ENCODE data around the gene GASK1A. TPM values are rescaled to one million over a fixed set of nuclear protein-coding genes. Genes with fewer than 3 reads are reported as not detected.

GASK1A gene
- total and polyA plus RNA-seq, 2 of the 8 experiments (the other 6 are each of a cell fraction or from before 2014, with no cell fraction given): 4.7 to 7.9 TPM

DNA sequence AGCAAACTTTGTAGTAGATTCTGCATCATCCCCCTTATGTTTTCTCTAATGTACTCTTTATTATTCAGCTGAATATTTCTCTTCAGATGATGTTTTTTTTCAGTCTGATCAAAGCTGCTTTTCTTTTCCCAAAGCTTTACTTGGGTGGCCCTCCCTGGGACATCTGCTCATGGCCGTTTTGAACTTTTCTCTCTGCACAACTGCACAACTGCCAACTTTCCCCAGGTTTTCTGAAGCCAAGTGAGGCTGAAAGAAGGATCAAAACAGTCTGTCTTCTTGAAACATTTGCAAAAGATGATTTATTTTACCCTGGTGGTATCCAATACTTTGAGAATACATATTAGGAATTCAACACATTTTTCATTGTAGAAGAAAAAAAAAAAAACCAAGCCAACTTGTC is 43.0 kb downstream of the GASK1A start:
- no peaks in the 10 kb centered on the region for H3K27me3 ChIP-seq (replicated peaks in 1 of 4; ENCODE audit: control insufficient read depth in 3 of 4, extremely low read depth in 1 of 4, insufficient read depth in 3 of 4, low read length in 3 of 4)
- no peak overlapping the region for H2BK12ac ChIP-seq (ENCODE audit: low read depth, low read length)
- no peak overlapping the region for H3K9ac ChIP-seq (replicated peaks in 1 of 4; ENCODE audit: extremely low read depth in 1 of 4, low read depth in 3 of 4, low read length in 3 of 4)
- H2AK5ac ChIP-seq (ENCODE audit: low read depth, low read length): no peak overlapping the region
- no peaks in the 10 kb centered on the region for H3K9me3 ChIP-seq (ENCODE audit: insufficient read depth in 2 of 2, low read depth in 1 of 2, low read length in 1 of 2)
- H3K14ac ChIP-seq (ENCODE audit: insufficient read length): no peak overlapping the region
- no peak overlapping the region for H2BK5ac ChIP-seq (ENCODE audit: low read depth, low read length)
- H3K18ac ChIP-seq (ENCODE audit: extremely low read depth, low read length): no peak overlapping the region
- no peaks in the 10 kb centered on the region for H3K79me2 ChIP-seq (ENCODE audit: control insufficient read depth in 1 of 2, insufficient read depth in 2 of 2, low read length in 2 of 2)
- TF ChIP-seq SP2 (IDR thresholded peaks at IDR 0.05; ENCODE audit: low read length) (no peak), HDAC2 (IDR thresholded peaks at IDR 0.05; ENCODE audit: borderline replicate concordance in 1 of 2, low read depth in 2 of 2, low read length in 2 of 2) (no peak), GABPA (IDR thresholded peaks at IDR 0.05; ENCODE audit: borderline replicate concordance, insufficient read depth, low read length) (no peak), RFX5 (IDR thresholded peaks at IDR 0.05; ENCODE audit: borderline replicate concordance, low read depth, low read length) (no peak), KDM1A (IDR thresholded peaks at IDR 0.05; ENCODE audit: borderline replicate concordance, low read length) (no peak)
- H3K4me2 ChIP-seq (ENCODE audit: insufficient read depth in 1 of 2, low read depth in 2 of 2, low read length in 2 of 2): no peak overlapping the region
- H4K91ac ChIP-seq (replicated peaks; ENCODE audit: insufficient read length, low read length): no peak overlapping the region
- no peaks in the 10 kb centered on the region for H3K23me2 ChIP-seq (ENCODE audit: low read depth, low read length)
- ChIA-PET POLR2A (ENCODE audit: partially characterized antibody) (no interaction called here), CTCF (ENCODE audit: partially characterized antibody) (interaction anchor here (0.6 to 2.9 kb wide), 7 partner anchors 13 to 73 kb away, joined by 3 to 11 read pairs (median 5); no protein-coding TSS in a partner anchor)
- H3K27ac ChIP-seq (ENCODE audit: low read depth, low read length): no peak overlapping the region
- WGBS, 2 experiments (ENCODE audit: extremely low coverage in 1 of 2, insufficient coverage in 1 of 2, insufficient read length in 1 of 2, insufficient replicate concordance in 2 of 2, low coverage in 1 of 2, low lambda C conversion rate in 2 of 2, missing lambda C conversion rate in 1 of 2): 100% methylated on average over 1 of the region's 1 CpG; no CpG with 5 or more reads in 1 of the 2 experiments
- H3K4ac ChIP-seq (replicated peaks; ENCODE audit: insufficient read length, low read depth, low read length): no peak overlapping the region
- H3K4me3 ChIP-seq (ENCODE audit: extremely low read depth in 1 of 4, insufficient read depth in 2 of 4, low read depth in 3 of 4, low read length in 4 of 4): no peak overlapping the region
- H3K4me1 ChIP-seq (replicated peaks in 1 of 4; ENCODE audit: control insufficient read depth in 3 of 4, insufficient read depth in 4 of 4, low read length in 3 of 4): peaks cover 0 to 5% (median 2%) of the 10 kb centered on the region in 4 experiments; a peak in 2 of 7 replicates
- H2AFZ ChIP-seq (ENCODE audit: low read length): no peak overlapping the region
- H3K36me3 ChIP-seq (ENCODE audit: control insufficient read depth in 2 of 4, insufficient read depth in 4 of 4, low read length in 3 of 4): no peaks in the 10 kb centered on the region
- H2BK15ac ChIP-seq (ENCODE audit: low read length): no peak overlapping the region
- H4K20me1 ChIP-seq (replicated peaks in 1 of 2; ENCODE audit: control insufficient read depth in 1 of 2, insufficient read depth in 2 of 2, low read length in 2 of 2): no peaks in the 10 kb centered on the region
- no peak for DNase-seq (ENCODE audit: low read depth in 1 of 2, low spot score in 2 of 2)
- no peak overlapping the region for H4K8ac ChIP-seq (ENCODE audit: extremely low read depth, insufficient read depth, low read length)
- no peak overlapping the region for H2BK120ac ChIP-seq (replicated peaks; ENCODE audit: low read depth, low read length)
- H3K56ac ChIP-seq (replicated peaks; ENCODE audit: insufficient read length, low read depth, low read length): no peak overlapping the region
- H3K79me1 ChIP-seq (ENCODE audit: low read depth, low read length): 0 out of 2 replicates have a peak, but pooled peaks cover under 1% of the 10 kb centered on the region
- no peak for FAIRE-seq
- H4K5ac ChIP-seq (ENCODE audit: insufficient read length, low read depth, low read length): no peak overlapping the region
- no peak overlapping the region for H2BK20ac ChIP-seq (ENCODE audit: low read length)
- H3K23ac ChIP-seq (ENCODE audit: insufficient read length): no peak overlapping the region
